K562 (cell line): ENCODE measurements around the gene KRTAP1-1. TPM values are rescaled to one million over a fixed set of nuclear protein-coding genes. Genes with fewer than 3 reads are reported as not detected.

Source experiments
- CUX1 ChIP-seq: fragments of 200-800 bp; sonication (Bioruptor generic); IDR thresholded peaks from 2 replicates; pipeline ENCODE4 v1.6.1; 2016; ENCODE audit warnings: missing genetic modification characterization, missing compliant biosample characterization
- THAP12 ChIP-seq: fragments of 250-450 bp; sonication (Bioruptor Pico); IDR thresholded peaks from 2 replicates; pipeline ENCODE4 v1.9.0; 2021; ENCODE audit warnings: mild to moderate bottlenecking, inconsistent platforms
- ZNF699 ChIP-seq: fragments of 250-450 bp; sonication (Bioruptor Pico); IDR thresholded peaks from 2 replicates; pipeline ENCODE4 v1.8.0; 2021; ENCODE audit warnings: mild to moderate bottlenecking, moderate library complexity; ENCODE audit not compliant: insufficient replicate concordance
- polyA plus RNA-seq, 8 experiments: library from polyadenylated mRNA; depleted of rRNA in 4 of 8; stranded (reverse) in 5 of 8; unstranded in 3 of 8; fragments of >200 nt; fragmentation: Nextera tagmentation in 2 of 8; fragmentation: Illumina TruSeq in 1 of 8; extraction: Ambion mirVana in 2 of 8; extraction: Trizol in 1 of 8; gene quantifications; 2 replicates each; pipeline versions ENCODE4 v1.2.1 to v1.2.3, GENCODE V29; 2011 to 2014; ENCODE audit warnings: inconsistent platforms in 1 of 8, missing spikeins in 1 of 8
- total RNA-seq, 7 experiments: library from RNA; depleted of rRNA in 6 of 7; stranded (reverse); fragments of >200 nt in 6 of 7; fragmentation: Illumina TruSeq in 2 of 7; extraction: Trizol in 2 of 7; gene quantifications; 2 replicates each; pipeline versions ENCODE4 v1.2.1 to v1.2.3, GENCODE V29; 2011 to 2021; ENCODE audit warnings: low replicate concordance in 1 of 7

Gene KRTAP1-1
- total and polyA plus RNA-seq, 9 of the 15 experiments (the other 6 are each of a cell fraction or from before 2014, with no cell fraction given) = not detected

- TF ChIP-seq CUX1 (no peak), THAP12 (CRISPR knock-in tag) (no peak), ZNF699 (CRISPR knock-in tag) (no peak)
Observed at GRCh38 chr17:41026715-41027471, 14.4 kb downstream of the KRTAP1-1 start, which contains the start of gene KRTAP1-5 (continued).
